ENCODE measurements around the gene CCDC57. TPM values are rescaled to one million over a fixed set of nuclear protein-coding genes. Genes with fewer than 3 reads are reported as not detected.

CCDC57 gene
- total RNA-seq, 1 donor from 2014 or later: 23.2 TPM

- ATAC-seq: no peak
Measured at GRCh38 chr17:82059272-82060000, 153.2 kb downstream of the CCDC57 start.

GRCh38 chr17:82058855-82059249 is 153.8 kb downstream of the CCDC57 start:
- no peak for ATAC-seq

- no peak for ATAC-seq
Measured at GRCh38 chr17:82058230-82058854, 154.3 kb downstream of the CCDC57 start.

GRCh38 chr17:82056729-82057621 is 155.7 kb downstream of the CCDC57 start:
- no peak for ATAC-seq

- ATAC-seq: no peak
Measured at GRCh38 chr17:82055965-82056728, 156.5 kb downstream of the CCDC57 start.

- ATAC-seq: no peak
Measured at GRCh38 chr17:82055023-82055964, 157.3 kb downstream of the CCDC57 start.

- no peak for ATAC-seq
Measured at GRCh38 chr17:82054351-82055022, 158.2 kb downstream of the CCDC57 start.

- no peak for ATAC-seq
Measured at GRCh38 chr17:82053556-82054263, 158.9 kb downstream of the CCDC57 start.

GRCh38 chr17:82053130-82053529 is 159.5 kb downstream of the CCDC57 start:
- no peak for ATAC-seq

GRCh38 chr17:82052638-82053059 is 160.0 kb downstream of the CCDC57 start:
- no peak for ATAC-seq

- peak; percentile 42 for ATAC-seq
Measured at GRCh38 chr17:82051776-82052637, 160.6 kb downstream of the CCDC57 start, which contains the start of the genes GPS1 and RFNG. GPS1 (plus strand) TSS chr17:82051898; CDS start chr17:82051932, 34 bp downstream. RFNG (minus strand) TSS chr17:82051811; CDS start chr17:82051766, 45 bp downstream.

Other genes starting within 250 kb of the CCDC57 start
- gene ASPSCR1, start 235.2 kb downstream of the CCDC57 start, total RNA-seq: 19.0 TPM
- 71.8 TPM for gene CENPX, start 190.0 kb downstream of the CCDC57 start, total RNA-seq
- gene LRRC45, start 189.5 kb downstream of the CCDC57 start, total RNA-seq: 8.4 TPM
- gene RAC3, start 181.2 kb downstream of the CCDC57 start, total RNA-seq: 6.2 TPM
- gene DCXR, start 175.1 kb downstream of the CCDC57 start, total RNA-seq: 138 TPM
- 21.6 TPM for gene RFNG, start 161.0 kb downstream of the CCDC57 start, total RNA-seq
- gene GPS1, start 160.9 kb downstream of the CCDC57 start, total RNA-seq: 59.3 TPM
- gene DUS1L, start 147.0 kb downstream of the CCDC57 start, total RNA-seq: 78.4 TPM
- gene FASN, start 114.6 kb downstream of the CCDC57 start, total RNA-seq: 352 TPM
- 50.0 TPM for gene SLC16A3, start 16.2 kb upstream of the CCDC57 start, total RNA-seq
- gene CSNK1D, start 60.9 kb upstream of the CCDC57 start, total RNA-seq: 65.7 TPM
- gene CD7, start 104.8 kb upstream of the CCDC57 start, total RNA-seq: 0.80 TPM
- gene SECTM1, start 120.9 kb upstream of the CCDC57 start, total RNA-seq: 6.3 TPM
- gene TEX19, start 146.4 kb upstream of the CCDC57 start, total RNA-seq: not detected
- not detected for gene UTS2R, start 158.9 kb upstream of the CCDC57 start, total RNA-seq
- gene HEXD, start 205.5 kb upstream of the CCDC57 start, total RNA-seq: 9.8 TPM
- gene OGFOD3, start 205.7 kb upstream of the CCDC57 start, total RNA-seq: 20.7 TPM
- gene CYBC1, start 237.9 kb upstream of the CCDC57 start, total RNA-seq: 43.5 TPM
- 38.3 TPM for gene NARF, start 245.9 kb upstream of the CCDC57 start, total RNA-seq